ENCODE results near the gene PDCD1. TPM values are rescaled to one million over a fixed set of nuclear protein-coding genes. Genes with fewer than 3 reads are reported as not detected.

Gene PDCD1
- total and polyA plus RNA-seq, 2 of the 13 experiments (the other 11 are each of a cell fraction or from before 2014, with no cell fraction given): 0.04 TPM; not detected in 1

DNA sequence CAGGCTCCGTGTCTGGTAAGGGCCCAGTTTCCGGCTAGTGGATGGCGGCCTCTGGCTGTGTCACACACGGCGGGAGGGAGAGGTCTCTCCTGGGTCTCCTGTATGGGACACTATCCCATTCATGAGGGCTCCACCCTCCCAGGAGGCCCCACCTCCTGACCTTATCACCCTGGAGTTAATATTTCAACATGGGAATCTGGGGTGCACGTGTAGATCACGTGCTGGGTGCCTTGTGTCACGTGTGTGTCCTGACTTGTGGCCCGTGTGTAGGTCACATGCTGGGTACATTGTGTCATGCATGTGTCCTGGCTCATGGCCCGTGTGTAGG, 39.8 kb downstream of the PDCD1 start (continued):
- TF ChIP-seq, protein P1, sequence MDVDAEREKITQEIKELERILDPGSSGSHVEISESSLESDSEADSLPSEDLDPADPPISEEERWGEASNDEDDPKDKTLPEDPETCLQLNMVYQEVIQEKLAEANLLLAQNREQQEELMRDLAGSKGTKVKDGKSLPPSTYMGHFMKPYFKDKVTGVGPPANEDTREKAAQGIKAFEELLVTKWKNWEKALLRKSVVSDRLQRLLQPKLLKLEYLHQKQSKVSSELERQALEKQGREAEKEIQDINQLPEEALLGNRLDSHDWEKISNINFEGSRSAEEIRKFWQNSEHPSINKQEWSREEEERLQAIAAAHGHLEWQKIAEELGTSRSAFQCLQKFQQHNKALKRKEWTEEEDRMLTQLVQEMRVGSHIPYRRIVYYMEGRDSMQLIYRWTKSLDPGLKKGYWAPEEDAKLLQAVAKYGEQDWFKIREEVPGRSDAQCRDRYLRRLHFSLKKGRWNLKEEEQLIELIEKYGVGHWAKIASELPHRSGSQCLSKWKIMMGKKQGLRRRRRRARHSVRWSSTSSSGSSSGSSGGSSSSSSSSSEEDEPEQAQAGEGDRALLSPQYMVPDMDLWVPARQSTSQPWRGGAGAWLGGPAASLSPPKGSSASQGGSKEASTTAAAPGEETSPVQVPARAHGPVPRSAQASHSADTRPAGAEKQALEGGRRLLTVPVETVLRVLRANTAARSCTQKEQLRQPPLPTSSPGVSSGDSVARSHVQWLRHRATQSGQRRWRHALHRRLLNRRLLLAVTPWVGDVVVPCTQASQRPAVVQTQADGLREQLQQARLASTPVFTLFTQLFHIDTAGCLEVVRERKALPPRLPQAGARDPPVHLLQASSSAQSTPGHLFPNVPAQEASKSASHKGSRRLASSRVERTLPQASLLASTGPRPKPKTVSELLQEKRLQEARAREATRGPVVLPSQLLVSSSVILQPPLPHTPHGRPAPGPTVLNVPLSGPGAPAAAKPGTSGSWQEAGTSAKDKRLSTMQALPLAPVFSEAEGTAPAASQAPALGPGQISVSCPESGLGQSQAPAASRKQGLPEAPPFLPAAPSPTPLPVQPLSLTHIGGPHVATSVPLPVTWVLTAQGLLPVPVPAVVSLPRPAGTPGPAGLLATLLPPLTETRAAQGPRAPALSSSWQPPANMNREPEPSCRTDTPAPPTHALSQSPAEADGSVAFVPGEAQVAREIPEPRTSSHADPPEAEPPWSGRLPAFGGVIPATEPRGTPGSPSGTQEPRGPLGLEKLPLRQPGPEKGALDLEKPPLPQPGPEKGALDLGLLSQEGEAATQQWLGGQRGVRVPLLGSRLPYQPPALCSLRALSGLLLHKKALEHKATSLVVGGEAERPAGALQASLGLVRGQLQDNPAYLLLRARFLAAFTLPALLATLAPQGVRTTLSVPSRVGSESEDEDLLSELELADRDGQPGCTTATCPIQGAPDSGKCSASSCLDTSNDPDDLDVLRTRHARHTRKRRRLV (CRISPR knock-in tag; IDR thresholded peaks at IDR 0.05): peak; percentile 84
- TF ChIP-seq SMYD3 (CRISPR knock-in tag; IDR thresholded peaks at IDR 0.05) (peak; percentile 86; the same call in 1 of the 2 replicates), ZNF264 (CRISPR knock-in tag; IDR thresholded peaks at IDR 0.05) (no peak), RARG (CRISPR knock-in tag; IDR thresholded peaks at IDR 0.05; ENCODE audit: low read depth) (no peak), KDM6A (CRISPR knock-in tag; IDR thresholded peaks at IDR 0.05; ENCODE audit: low read depth) (no peak), ZNF550 (CRISPR knock-in tag; IDR thresholded peaks at IDR 0.05; ENCODE audit: borderline replicate concordance) (no peak), ZNF567 (CRISPR knock-in tag; IDR thresholded peaks at IDR 0.05; ENCODE audit: borderline replicate concordance) (no peak), ARHGAP35 (CRISPR knock-in tag; IDR thresholded peaks at IDR 0.05; ENCODE audit: borderline replicate concordance) (peak; percentile 69; the same call in 1 of the 2 replicates), ATF7 (IDR thresholded peaks at IDR 0.05) (no peak), ATF7 (CRISPR knock-in tag; IDR thresholded peaks at IDR 0.05) (peak; percentile 68; the same call in 1 of the 2 replicates)
- TF ChIP-seq, protein P2, sequence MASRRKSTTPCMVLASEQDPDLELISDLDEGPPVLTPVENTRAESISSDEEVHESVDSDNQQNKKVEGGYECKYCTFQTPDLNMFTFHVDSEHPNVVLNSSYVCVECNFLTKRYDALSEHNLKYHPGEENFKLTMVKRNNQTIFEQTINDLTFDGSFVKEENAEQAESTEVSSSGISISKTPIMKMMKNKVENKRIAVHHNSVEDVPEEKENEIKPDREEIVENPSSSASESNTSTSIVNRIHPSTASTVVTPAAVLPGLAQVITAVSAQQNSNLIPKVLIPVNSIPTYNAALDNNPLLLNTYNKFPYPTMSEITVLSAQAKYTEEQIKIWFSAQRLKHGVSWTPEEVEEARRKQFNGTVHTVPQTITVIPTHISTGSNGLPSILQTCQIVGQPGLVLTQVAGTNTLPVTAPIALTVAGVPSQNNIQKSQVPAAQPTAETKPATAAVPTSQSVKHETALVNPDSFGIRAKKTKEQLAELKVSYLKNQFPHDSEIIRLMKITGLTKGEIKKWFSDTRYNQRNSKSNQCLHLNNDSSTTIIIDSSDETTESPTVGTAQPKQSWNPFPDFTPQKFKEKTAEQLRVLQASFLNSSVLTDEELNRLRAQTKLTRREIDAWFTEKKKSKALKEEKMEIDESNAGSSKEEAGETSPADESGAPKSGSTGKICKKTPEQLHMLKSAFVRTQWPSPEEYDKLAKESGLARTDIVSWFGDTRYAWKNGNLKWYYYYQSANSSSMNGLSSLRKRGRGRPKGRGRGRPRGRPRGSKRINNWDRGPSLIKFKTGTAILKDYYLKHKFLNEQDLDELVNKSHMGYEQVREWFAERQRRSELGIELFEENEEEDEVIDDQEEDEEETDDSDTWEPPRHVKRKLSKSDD (CRISPR knock-in tag; IDR thresholded peaks at IDR 0.05; ENCODE audit: low read depth): peak; percentile 87
- TF ChIP-seq, protein P3, sequence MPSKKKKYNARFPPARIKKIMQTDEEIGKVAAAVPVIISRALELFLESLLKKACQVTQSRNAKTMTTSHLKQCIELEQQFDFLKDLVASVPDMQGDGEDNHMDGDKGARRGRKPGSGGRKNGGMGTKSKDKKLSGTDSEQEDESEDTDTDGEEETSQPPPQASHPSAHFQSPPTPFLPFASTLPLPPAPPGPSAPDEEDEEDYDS (CRISPR knock-in tag; IDR thresholded peaks at IDR 0.05): peak; percentile 43; the same call in 1 of the 2 replicates
- TF ChIP-seq, protein P4, sequence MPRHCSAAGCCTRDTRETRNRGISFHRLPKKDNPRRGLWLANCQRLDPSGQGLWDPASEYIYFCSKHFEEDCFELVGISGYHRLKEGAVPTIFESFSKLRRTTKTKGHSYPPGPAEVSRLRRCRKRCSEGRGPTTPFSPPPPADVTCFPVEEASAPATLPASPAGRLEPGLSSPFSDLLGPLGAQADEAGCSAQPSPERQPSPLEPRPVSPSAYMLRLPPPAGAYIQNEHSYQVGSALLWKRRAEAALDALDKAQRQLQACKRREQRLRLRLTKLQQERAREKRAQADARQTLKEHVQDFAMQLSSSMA (CRISPR knock-in tag; IDR thresholded peaks at IDR 0.05): no peak
- TF ChIP-seq, protein P5, sequence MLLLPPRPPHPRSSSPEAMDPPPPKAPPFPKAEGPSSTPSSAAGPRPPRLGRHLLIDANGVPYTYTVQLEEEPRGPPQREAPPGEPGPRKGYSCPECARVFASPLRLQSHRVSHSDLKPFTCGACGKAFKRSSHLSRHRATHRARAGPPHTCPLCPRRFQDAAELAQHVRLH (CRISPR knock-in tag; IDR thresholded peaks at IDR 0.05; ENCODE audit: borderline replicate concordance, low read depth): peak; percentile 89; the same call in 1 of the 2 replicates
- TF ChIP-seq, protein P6, sequence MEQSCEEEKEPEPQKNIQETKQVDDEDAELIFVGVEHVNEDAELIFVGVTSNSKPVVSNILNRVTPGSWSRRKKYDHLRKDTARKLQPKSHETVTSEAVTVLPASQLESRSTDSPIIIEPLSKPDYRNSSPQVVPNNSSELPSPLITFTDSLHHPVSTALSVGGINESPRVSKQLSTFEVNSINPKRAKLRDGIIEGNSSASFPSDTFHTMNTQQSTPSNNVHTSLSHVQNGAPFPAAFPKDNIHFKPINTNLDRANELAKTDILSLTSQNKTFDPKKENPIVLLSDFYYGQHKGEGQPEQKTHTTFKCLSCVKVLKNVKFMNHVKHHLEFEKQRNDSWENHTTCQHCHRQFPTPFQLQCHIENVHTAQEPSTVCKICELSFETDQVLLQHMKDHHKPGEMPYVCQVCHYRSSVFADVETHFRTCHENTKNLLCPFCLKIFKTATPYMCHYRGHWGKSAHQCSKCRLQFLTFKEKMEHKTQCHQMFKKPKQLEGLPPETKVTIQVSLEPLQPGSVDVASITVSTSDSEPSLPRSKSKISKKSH (CRISPR knock-in tag; IDR thresholded peaks at IDR 0.05; ENCODE audit: borderline replicate concordance): peak; percentile 97
